Uterus (tissue), 4 donors: ENCODE results near the gene COLEC11. TPM values are rescaled to one million over a fixed set of nuclear protein-coding genes. Genes with fewer than 3 reads are reported as not detected.

Experiments
- DNase-seq, 2 donors: peaks; one replicate each; pipeline ENCODE4 v3.0.0-alpha.2; 2019 to 2020
- H3K27ac ChIP-seq, 2 donors: fragments of 200-600 bp; sonication (generic); 1 replicate in 1 of 2; 2 replicates in 1 of 2; pipeline ENCODE4 v1.5.1; 2016 to 2018
- H3K27me3 ChIP-seq, 2 donors: fragments of 200-600 bp; sonication (generic); one replicate each; pipeline ENCODE4 v1.5.1; 2018 to 2019; ENCODE audit warnings: control low read depth in 1 of 2
- H3K36me3 ChIP-seq, 2 donors: fragments of 200-600 bp; sonication (generic); one replicate each; pipeline ENCODE4 v1.5.1; 2019; ENCODE audit warnings: control low read depth in 1 of 2
- H3K4me1 ChIP-seq, 2 donors: fragments of 200-600 bp; sonication (generic); one replicate each; pipeline ENCODE4 v1.5.1; 2018 to 2019; ENCODE audit warnings: control low read depth in 1 of 2
- H3K4me3 ChIP-seq, 2 donors: fragments of 200-600 bp; sonication (generic); 1 replicate in 1 of 2; 2 replicates in 1 of 2; pipeline ENCODE4 v1.5.1; 2018 to 2019; ENCODE audit warnings: mild to moderate bottlenecking in 1 of 2
- H3K9me3 ChIP-seq, 2 donors: fragments of 200-600 bp; sonication (generic); one replicate each; pipeline ENCODE4 v1.5.1; 2019; ENCODE audit warnings: control low read depth in 1 of 2
- POLR2A ChIP-seq, 2 donors: fragments of 450-650 bp; IDR thresholded peaks; one replicate each; pipeline ENCODE4 v1.6.1; 2016; ENCODE audit warnings: antibody characterized with exemption in 2 of 2, mild to moderate bottlenecking in 1 of 2, moderate library complexity in 1 of 2
- intact Hi-C: fragments of 100-400 bp; cut with DNase I; formaldehyde crosslinking; loops from one replicate; pipeline ENCODE4 v1.15.1; 2023; ENCODE audit warnings: low total_unique reads
- total RNA-seq, 4 donors: library from RNA; depleted of rRNA in 3 of 4; stranded (reverse); fragments of >200 nt in 3 of 4; gene quantifications; one replicate each; pipeline versions ENCODE4 v1.1.0 to v1.2.4, GENCODE V29; 2014 to 2023
- TF ChIP-seq, protein P1 (sequence below), 4 experiments: fragments of 200-600 bp in 2 of 4; fragments of 450-650 bp in 2 of 4; sonication (generic) in 2 of 4; IDR thresholded peaks; one replicate each; pipeline ENCODE4 v1.5.1; 2016 to 2019; ENCODE audit warnings: antibody characterized with exemption in 4 of 4, mild to moderate bottlenecking in 2 of 4, moderate library complexity in 1 of 4
- donor health status: DM: yes; HTN: yes; CAD: no.

The COLEC11 gene
- total RNA-seq, 4 donors from 2014 or later: 0.37 to 0.55 TPM; not detected in 2

DNA sequence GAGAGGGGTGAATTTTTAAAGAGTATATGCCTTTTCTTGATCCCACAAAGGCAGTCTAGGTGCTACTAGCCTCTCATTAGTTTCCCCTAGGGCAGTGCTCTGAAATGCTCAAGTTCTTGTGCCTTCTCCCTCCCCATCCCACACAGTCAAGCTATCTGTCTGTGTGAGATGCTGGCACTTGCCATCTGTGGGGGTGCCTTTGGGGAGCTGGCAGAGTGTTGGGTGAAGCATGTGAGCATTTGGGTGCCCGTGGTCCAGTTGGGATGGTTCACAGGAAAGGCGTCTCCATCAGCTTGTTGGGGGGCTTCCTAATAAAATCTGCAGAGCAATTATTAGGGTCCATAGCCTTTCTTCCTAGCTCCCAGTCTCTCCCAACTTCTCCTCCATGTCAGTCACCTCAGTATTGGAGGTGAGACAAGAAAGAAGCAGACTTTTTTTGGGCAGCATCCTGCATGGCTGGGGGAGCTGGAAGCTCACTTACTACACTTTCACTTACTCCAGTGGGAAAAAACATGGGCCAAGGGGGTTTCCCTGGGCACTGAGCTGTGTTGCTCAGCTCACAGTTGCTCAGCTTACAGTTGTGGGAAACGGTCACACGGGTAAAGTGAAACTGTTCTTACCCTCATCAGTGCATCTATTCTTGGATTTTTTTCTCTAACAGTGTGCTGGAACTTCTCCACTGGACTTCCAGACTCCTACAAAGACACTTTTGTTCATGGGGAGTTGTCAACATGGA lies 29.3 kb downstream of the COLEC11 start:
- Histone ChIP-seq H3K27ac (no peak overlapping the region), H3K9me3 (peaks cover 0 to 2% of the 10 kb centered on the region in 2 donors), H3K4me1 (no peaks in the 10 kb centered on the region), H3K27me3 (no peaks in the 10 kb centered on the region), H3K36me3 (no peaks in the 10 kb centered on the region), H3K4me3 (no peak overlapping the region)
- DNase-seq: no peak
- intact Hi-C loops: no loop called here
- TF ChIP-seq, protein P1, sequence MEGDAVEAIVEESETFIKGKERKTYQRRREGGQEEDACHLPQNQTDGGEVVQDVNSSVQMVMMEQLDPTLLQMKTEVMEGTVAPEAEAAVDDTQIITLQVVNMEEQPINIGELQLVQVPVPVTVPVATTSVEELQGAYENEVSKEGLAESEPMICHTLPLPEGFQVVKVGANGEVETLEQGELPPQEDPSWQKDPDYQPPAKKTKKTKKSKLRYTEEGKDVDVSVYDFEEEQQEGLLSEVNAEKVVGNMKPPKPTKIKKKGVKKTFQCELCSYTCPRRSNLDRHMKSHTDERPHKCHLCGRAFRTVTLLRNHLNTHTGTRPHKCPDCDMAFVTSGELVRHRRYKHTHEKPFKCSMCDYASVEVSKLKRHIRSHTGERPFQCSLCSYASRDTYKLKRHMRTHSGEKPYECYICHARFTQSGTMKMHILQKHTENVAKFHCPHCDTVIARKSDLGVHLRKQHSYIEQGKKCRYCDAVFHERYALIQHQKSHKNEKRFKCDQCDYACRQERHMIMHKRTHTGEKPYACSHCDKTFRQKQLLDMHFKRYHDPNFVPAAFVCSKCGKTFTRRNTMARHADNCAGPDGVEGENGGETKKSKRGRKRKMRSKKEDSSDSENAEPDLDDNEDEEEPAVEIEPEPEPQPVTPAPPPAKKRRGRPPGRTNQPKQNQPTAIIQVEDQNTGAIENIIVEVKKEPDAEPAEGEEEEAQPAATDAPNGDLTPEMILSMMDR (IDR thresholded peaks at IDR 0.05): no peak
- no peak for TF ChIP-seq POLR2A (IDR thresholded peaks at IDR 0.05)

DNA sequence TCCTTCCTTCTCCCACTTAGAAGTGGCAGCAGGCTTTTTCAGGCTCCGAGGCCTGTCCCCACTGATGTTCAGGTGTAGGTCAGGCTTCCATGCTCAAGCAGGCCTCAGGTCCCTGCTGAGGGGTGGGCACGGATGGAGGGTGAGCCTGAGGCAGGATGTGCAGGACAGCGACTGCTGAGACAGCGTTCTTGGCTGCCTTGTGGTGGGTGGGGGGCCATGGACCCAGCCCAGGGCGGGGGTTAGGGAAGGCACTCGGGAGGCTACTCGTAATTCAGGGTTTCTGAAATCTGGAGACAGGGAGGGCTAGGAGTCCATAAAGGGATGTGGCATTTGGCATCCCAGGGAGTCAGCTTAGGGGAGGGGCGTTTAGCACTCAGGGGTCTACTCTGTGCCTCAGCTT lies 30.3 kb downstream of the COLEC11 start:
- intact Hi-C loops: no loop called here
- Histone ChIP-seq H3K27me3 (no peaks in the 10 kb centered on the region), H3K4me1 (no peaks in the 10 kb centered on the region), H3K9me3 (peaks cover 0 to 2% of the 10 kb centered on the region in 2 donors), H3K27ac (no peak overlapping the region), H3K4me3 (no peak overlapping the region), H3K36me3 (no peaks in the 10 kb centered on the region)
- DNase-seq: peak in 1 of 2 donors; percentile 2
- no peak for TF ChIP-seq POLR2A (IDR thresholded peaks at IDR 0.05)
- TF ChIP-seq, protein P1 (IDR thresholded peaks at IDR 0.05): no peak

DNA sequence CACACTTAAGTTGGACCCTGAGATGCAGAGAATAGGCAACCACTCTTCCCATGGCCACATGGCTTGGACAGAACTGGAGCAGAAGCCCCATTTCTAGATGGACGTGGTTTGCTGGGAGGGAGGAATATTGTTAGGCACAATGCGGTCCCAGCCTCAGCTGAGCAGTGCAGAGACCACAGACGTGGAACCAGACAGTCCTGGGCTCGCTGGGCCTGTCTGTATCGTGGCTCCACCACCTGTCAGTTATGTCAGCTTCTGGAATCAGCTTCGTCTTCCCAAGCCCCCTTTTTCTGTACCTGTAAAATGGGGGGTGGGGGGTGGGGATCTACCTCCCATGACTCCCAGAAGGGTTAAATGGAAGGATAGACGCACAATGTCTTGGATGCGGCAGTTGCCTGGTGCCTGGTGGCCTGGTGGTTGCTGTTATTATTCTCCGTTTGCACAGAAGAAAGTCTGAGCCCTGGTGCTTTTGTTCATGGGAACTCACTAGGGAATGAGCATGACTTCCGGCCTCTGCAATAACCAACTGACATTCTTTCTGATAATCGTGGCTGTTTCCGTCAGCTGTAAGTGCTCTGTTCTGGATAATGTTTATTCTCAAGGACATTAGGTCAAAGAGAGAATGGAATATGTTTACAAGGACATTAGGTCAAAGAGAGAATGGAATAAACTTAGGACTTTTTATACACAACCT lies 31.4 kb downstream of the COLEC11 start:
- Histone ChIP-seq H3K27ac (no peak overlapping the region), H3K36me3 (no peaks in the 10 kb centered on the region)
- peak in 1 of 2 donors; percentile 4 for DNase-seq

DNA sequence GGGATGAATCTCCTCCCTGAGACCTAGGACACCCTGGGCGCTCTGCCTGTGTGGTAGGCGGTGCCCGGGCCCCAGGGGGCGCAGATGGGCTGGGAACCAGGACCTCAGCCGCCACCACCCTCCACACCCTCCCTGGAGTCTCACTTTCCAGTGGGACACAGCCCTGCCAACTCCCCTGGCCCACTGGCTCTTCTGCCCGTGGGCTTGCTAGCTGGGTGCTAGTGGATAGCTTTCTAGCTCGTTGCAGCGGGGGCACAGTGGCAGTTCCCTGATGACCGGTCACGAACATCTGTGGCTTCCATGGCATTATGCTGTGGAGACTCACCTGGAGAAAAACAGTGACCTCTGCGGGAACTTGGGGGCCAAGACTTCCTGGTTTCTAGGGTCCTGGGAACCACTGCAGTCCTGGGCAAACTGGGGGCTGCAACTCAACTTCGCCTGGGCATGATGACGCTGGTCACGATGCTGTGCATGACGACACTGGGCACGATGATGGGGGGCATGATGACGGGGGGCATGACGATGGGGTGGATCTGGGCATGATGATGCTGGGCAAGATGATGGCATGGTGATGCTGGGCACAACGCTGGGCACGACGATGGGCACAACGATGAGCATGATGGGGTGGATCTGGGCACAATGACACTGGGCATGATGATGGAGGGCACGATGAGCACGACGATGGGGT lies 32.0 kb downstream of the COLEC11 start:
- Histone ChIP-seq H3K36me3 (no peaks in the 10 kb centered on the region), H3K27ac (no peak overlapping the region), H3K4me3 (no peak overlapping the region), H3K4me1 (no peaks in the 10 kb centered on the region), H3K27me3 (no peaks in the 10 kb centered on the region), H3K9me3 (peaks cover 0 to 2% of the 10 kb centered on the region in 2 donors)
- no peak for TF ChIP-seq POLR2A (IDR thresholded peaks at IDR 0.05)
- TF ChIP-seq, protein P1 (IDR thresholded peaks at IDR 0.05): no peak
- DNase-seq: peak in 1 of 2 donors; percentile 8
- intact Hi-C loops: no loop called here

More for the DNA sequence above, 31.4 kb downstream of the COLEC11 start:
- TF ChIP-seq POLR2A (IDR thresholded peaks at IDR 0.05): no peak
- TF ChIP-seq, protein P1 (IDR thresholded peaks at IDR 0.05): no peak
- H3K9me3 ChIP-seq: peaks cover 0 to 2% of the 10 kb centered on the region in 2 donors
- no peaks in the 10 kb centered on the region for H3K4me1 ChIP-seq
- intact Hi-C loops: no loop called here
- no peak overlapping the region for H3K4me3 ChIP-seq
- H3K27me3 ChIP-seq: no peaks in the 10 kb centered on the region
